PC-9 (cell line): ENCODE results near the gene FGF21. TPM values are rescaled to one million over a fixed set of nuclear protein-coding genes. Genes with fewer than 3 reads are reported as not detected.

ENCODE experiments used
- BruUV-seq: library from RNA; stranded (reverse); fragments of 400-500 nt; replicated peaks from 2 replicates; lab custom pipeline; 2021; lab: Mats Ljungman, UMichigan
- CTCF ChIA-PET: fragments of 300-600 bp; sonication (Branson Sonifier 250); formaldehyde crosslinking; loops from one replicate; lab custom pipeline; 2022; ENCODE audit warnings: antibody characterized with exemption; lab: Charles Lee
- POLR2A ChIA-PET: fragments of 300-600 bp; sonication (Branson Sonifier 250); formaldehyde crosslinking; loops from one replicate; lab custom pipeline; 2022; ENCODE audit warnings: antibody characterized with exemption; ENCODE audit not compliant: unreplicated experiment; lab: Charles Lee
- DNase-seq, 2 experiments: peaks; one replicate each; pipeline versions ENCODE4 v3.0.0 to v3.0.0-alpha.2; 2015 to 2022; ENCODE audit warnings: mixed read lengths in 1 of 2
- H2AFZ ChIP-seq: fragments of 200-600 bp; sonication (generic); 2 replicates; pipeline ENCODE4 v1.8.1; 2017; ENCODE audit warnings: antibody characterized with exemption
- H3F3A ChIP-seq: fragments of 200-600 bp; sonication (generic); 2 replicates; pipeline ENCODE4 v1.8.1; 2017; ENCODE audit warnings: antibody characterized with exemption, mild to moderate bottlenecking, low read depth; ENCODE audit not compliant: insufficient read depth
- H3K27ac ChIP-seq: fragments of 200-600 bp; sonication (generic); 2 replicates; pipeline ENCODE4 v1.6.1; 2016; ENCODE audit warnings: mixed run types
- H3K27me3 ChIP-seq: fragments of 200-600 bp; sonication (generic); 2 replicates; pipeline ENCODE4 v1.6.1; 2016; ENCODE audit warnings: low read depth, mixed run types; ENCODE audit not compliant: insufficient read depth
- H3K36me3 ChIP-seq: fragments of 200-600 bp; sonication (generic); 2 replicates; pipeline ENCODE4 v1.6.1; 2016; ENCODE audit warnings: low read depth, mixed run types
- H3K4me1 ChIP-seq: fragments of 200-600 bp; sonication (generic); replicated peaks from 2 replicates; pipeline ENCODE4 v1.6.1; 2016; ENCODE audit warnings: mixed run types; ENCODE audit not compliant: insufficient read depth
- H3K4me2 ChIP-seq: fragments of 200-600 bp; sonication (generic); 2 replicates; pipeline ENCODE4 v1.6.1; 2017; ENCODE audit warnings: mixed run types
- H3K4me3 ChIP-seq: fragments of 200-600 bp; sonication (generic); 2 replicates; pipeline ENCODE4 v1.6.1; 2016; ENCODE audit warnings: mixed run types
- H3K79me2 ChIP-seq: fragments of 200-600 bp; sonication (generic); 2 replicates; pipeline ENCODE4 v1.6.1; 2017; ENCODE audit warnings: low read depth, mixed run types
- H3K9me2 ChIP-seq: fragments of 200-600 bp; sonication (generic); 2 replicates; pipeline ENCODE4 v1.8.1; 2017; ENCODE audit warnings: mild to moderate bottlenecking; ENCODE audit not compliant: insufficient read depth
- H3K9me3 ChIP-seq: fragments of 200-600 bp; sonication (generic); 2 replicates; pipeline ENCODE4 v1.8.1; 2016; ENCODE audit warnings: low read depth; ENCODE audit not compliant: insufficient read depth
- H4K20me1 ChIP-seq: fragments of 200-600 bp; sonication (generic); 2 replicates; pipeline ENCODE4 v1.8.1; 2017; ENCODE audit not compliant: insufficient read depth
- CTCF ChIP-seq: fragments of 200-600 bp; sonication (generic); conservative IDR thresholded peaks from 2 replicates; pipeline ENCODE4 v1.6.1; 2017; ENCODE audit warnings: mixed run types, antibody characterized with exemption, mild to moderate bottlenecking, moderate library complexity
- EZH2 ChIP-seq: fragments of 200-600 bp; sonication (generic); IDR thresholded peaks from 2 replicates; pipeline ENCODE4 v1.8.0; 2017; ENCODE audit warnings: antibody characterized with exemption, low read depth
- intact Hi-C: fragments of 100-400 bp; cut with micrococcal nuclease; formaldehyde crosslinking; loops from one replicate; pipeline ENCODE4 v1.10.0; 2022; ENCODE audit not compliant: unreplicated experiment
- total RNA-seq: library from RNA; stranded (reverse); gene quantifications from 2 replicates; pipeline ENCODE4 v1.2.3, GENCODE V29; 2021

The FGF21 gene
- total RNA-seq, 1 experiment from 2014 or later, result 0.41 TPM

GRCh38 chr19:48752496-48753365 lies 2.6 kb upstream of the FGF21 start, which contains the start of gene FUT1:
Gene FUT1 (minus strand): TSS chr19:48752641. CDS start chr19:48751281, 1,360 bp downstream.
- Histone ChIP-seq H4K20me1 (no peaks in the 10 kb centered on the region; the same call in 1 of the 2 replicates), H3K9me3 (no peaks in the 10 kb centered on the region), H3K79me2 (peaks cover 31% of the 10 kb centered on the region), H3K36me3 (0 out of 2 replicates have a peak, but pooled peaks cover 10% of the 10 kb centered on the region), H3K4me3 (peak within 1 kb of the TSS; percentile 78), H3K27ac (peak within 1 kb of the TSS; percentile 66), H2AFZ (peak within 1 kb of the TSS; percentile 76), H3K4me2 (peak within 1 kb of the TSS; percentile 89), H3K27me3 (no peaks in the 10 kb centered on the region), H3K9me2 (no peaks in the 10 kb centered on the region), H3K4me1 (peaks cover 41% of the 10 kb centered on the region), H3F3A (peaks cover 7% of the 10 kb centered on the region; the same call in 1 of the 2 replicates)
- TF ChIP-seq CTCF (peak; percentile 66), EZH2 (no peak)
- DNase-seq, result peak; percentile 95 to 98
- intact Hi-C loops, result loop anchor here (1.0 to 5.0 kb wide), 3 partner anchors 14 to 105 kb away; partner anchors contain the start of gene CA11
- ChIA-PET CTCF (no interaction called here), POLR2A (interaction anchor here (0.6 kb wide), 1 partner anchor 43 kb away, joined by 3 read pairs; no protein-coding TSS in a partner anchor)
- BruUV-seq, result TSS peak; percentile 96

- no peaks in the 10 kb centered on the region for H3K27me3 ChIP-seq
- peak overlapping the region; percentile 39; the same call in 1 of the 2 replicates for H3K4me3 ChIP-seq
- 0 out of 2 replicates have a peak, but pooled peaks cover under 1% of the 10 kb centered on the region for H3K36me3 ChIP-seq
- DNase-seq, result no peak
- H3K79me2 ChIP-seq, result peaks cover 16% of the 10 kb centered on the region
- H4K20me1 ChIP-seq, result no peaks in the 10 kb centered on the region; the same call in 1 of the 2 replicates
- POLR2A ChIA-PET, result no interaction called here
- BruUV-seq, result no TSS peak
- intact Hi-C loops, result no loop called here
- no peak overlapping the region for H2AFZ ChIP-seq
- peaks cover 49% of the 10 kb centered on the region for H3K4me1 ChIP-seq
- H3K4me2 ChIP-seq, result peak overlapping the region; percentile 89
- peaks cover 16% of the 10 kb centered on the region; the same call in 1 of the 2 replicates for H3F3A ChIP-seq
- no peaks in the 10 kb centered on the region for H3K9me3 ChIP-seq
- H3K9me2 ChIP-seq, result no peaks in the 10 kb centered on the region
- TF ChIP-seq EZH2 (no peak), CTCF (no peak)
- peak overlapping the region; percentile 59 for H3K27ac ChIP-seq
- CTCF ChIA-PET, result no interaction called here
These were observed 463 bp downstream of the FGF21 start for GRCh38 chr19:48755787-48756186.

- ChIA-PET POLR2A (no interaction called here), CTCF (no interaction called here)
- Histone ChIP-seq H2AFZ (no peak overlapping the region), H3K4me2 (peak overlapping the region; percentile 89), H3K27ac (peak overlapping the region; percentile 59; the same call in 1 of the 2 replicates), H3K36me3 (no peaks in the 10 kb centered on the region), H3F3A (peaks cover 16% of the 10 kb centered on the region; the same call in 1 of the 2 replicates), H3K27me3 (no peaks in the 10 kb centered on the region), H3K9me2 (no peaks in the 10 kb centered on the region), H3K9me3 (no peaks in the 10 kb centered on the region), H3K4me3 (no peak overlapping the region), H4K20me1 (no peaks in the 10 kb centered on the region; the same call in 1 of the 2 replicates), H3K79me2 (peaks cover 11% of the 10 kb centered on the region), H3K4me1 (peaks cover 50% of the 10 kb centered on the region)
- TF ChIP-seq CTCF (no peak), EZH2 (no peak)
- DNase-seq, result no peak
- BruUV-seq, result no TSS peak
- intact Hi-C loops, result no loop called here
These were observed 888 bp downstream of the FGF21 start for GRCh38 chr19:48756212-48756611.
